ENCODE results near the gene PDLIM5. TPM values are rescaled to one million over a fixed set of nuclear protein-coding genes. Genes with fewer than 3 reads are reported as not detected.
"Not testable (repeated sequence)": the region's sequence is repeated elsewhere in the genome, so short reads cannot be mapped to it uniquely, and the experiment has no call there.

The PDLIM5 gene
- total RNA-seq, 1 donor from 2014 or later: 83.5 TPM

- Mint-ChIP-seq H3K4me1 (ENCODE audit: unreplicated experiment) (peaks cover 20% of the 10 kb centered on the region), H3K4me3 (ENCODE audit: unreplicated experiment) (no peak overlapping the region), H3K27ac (ENCODE audit: unreplicated experiment) (no peak overlapping the region), H3K36me3 (ENCODE audit: low read depth, unreplicated experiment) (no peaks in the 10 kb centered on the region), H3K9me3 (ENCODE audit: unreplicated experiment) (no peaks in the 10 kb centered on the region), H3K27me3 (ENCODE audit: unreplicated experiment) (no peaks in the 10 kb centered on the region)
- DNase-seq (ENCODE audit: low spot score): no peak
- TF ChIP-seq, protein P1, sequence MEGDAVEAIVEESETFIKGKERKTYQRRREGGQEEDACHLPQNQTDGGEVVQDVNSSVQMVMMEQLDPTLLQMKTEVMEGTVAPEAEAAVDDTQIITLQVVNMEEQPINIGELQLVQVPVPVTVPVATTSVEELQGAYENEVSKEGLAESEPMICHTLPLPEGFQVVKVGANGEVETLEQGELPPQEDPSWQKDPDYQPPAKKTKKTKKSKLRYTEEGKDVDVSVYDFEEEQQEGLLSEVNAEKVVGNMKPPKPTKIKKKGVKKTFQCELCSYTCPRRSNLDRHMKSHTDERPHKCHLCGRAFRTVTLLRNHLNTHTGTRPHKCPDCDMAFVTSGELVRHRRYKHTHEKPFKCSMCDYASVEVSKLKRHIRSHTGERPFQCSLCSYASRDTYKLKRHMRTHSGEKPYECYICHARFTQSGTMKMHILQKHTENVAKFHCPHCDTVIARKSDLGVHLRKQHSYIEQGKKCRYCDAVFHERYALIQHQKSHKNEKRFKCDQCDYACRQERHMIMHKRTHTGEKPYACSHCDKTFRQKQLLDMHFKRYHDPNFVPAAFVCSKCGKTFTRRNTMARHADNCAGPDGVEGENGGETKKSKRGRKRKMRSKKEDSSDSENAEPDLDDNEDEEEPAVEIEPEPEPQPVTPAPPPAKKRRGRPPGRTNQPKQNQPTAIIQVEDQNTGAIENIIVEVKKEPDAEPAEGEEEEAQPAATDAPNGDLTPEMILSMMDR (IDR thresholded peaks at IDR 0.05; ENCODE audit: unreplicated experiment): no peak
Measured at GRCh38 chr4:94507281-94507680, 55.5 kb downstream of the PDLIM5 start.

- Mint-ChIP-seq H3K9me3 (ENCODE audit: unreplicated experiment) (no peaks in the 10 kb centered on the region), H3K4me1 (ENCODE audit: unreplicated experiment) (peaks cover 20% of the 10 kb centered on the region), H3K27ac (ENCODE audit: unreplicated experiment) (no peak overlapping the region), H3K27me3 (ENCODE audit: unreplicated experiment) (no peaks in the 10 kb centered on the region), H3K4me3 (ENCODE audit: unreplicated experiment) (no peak overlapping the region), H3K36me3 (ENCODE audit: low read depth, unreplicated experiment) (no peaks in the 10 kb centered on the region)
- no peak for DNase-seq (ENCODE audit: low spot score)
- TF ChIP-seq, protein P1 (IDR thresholded peaks at IDR 0.05; ENCODE audit: unreplicated experiment): no peak
Measured at GRCh38 chr4:94507708-94508107, 56.0 kb downstream of the PDLIM5 start.

- Mint-ChIP-seq H3K27ac (ENCODE audit: unreplicated experiment) (no peak overlapping the region), H3K9me3 (ENCODE audit: unreplicated experiment) (no peaks in the 10 kb centered on the region), H3K27me3 (ENCODE audit: unreplicated experiment) (no peaks in the 10 kb centered on the region), H3K36me3 (ENCODE audit: low read depth, unreplicated experiment) (no peaks in the 10 kb centered on the region), H3K4me1 (ENCODE audit: unreplicated experiment) (peaks cover 20% of the 10 kb centered on the region), H3K4me3 (ENCODE audit: unreplicated experiment) (no peak overlapping the region)
- TF ChIP-seq, protein P1 (IDR thresholded peaks at IDR 0.05; ENCODE audit: unreplicated experiment): no peak
- no peak for DNase-seq (ENCODE audit: low spot score)
Measured at GRCh38 chr4:94508296-94508695, 56.6 kb downstream of the PDLIM5 start.

- H3K27me3 Mint-ChIP-seq (ENCODE audit: unreplicated experiment): no peaks in the 10 kb centered on the region
- H3K27ac Mint-ChIP-seq (ENCODE audit: unreplicated experiment): no peak overlapping the region
- peaks cover 20% of the 10 kb centered on the region for H3K4me1 Mint-ChIP-seq (ENCODE audit: unreplicated experiment)
Measured at GRCh38 chr4:94508806-94509205, 57.1 kb downstream of the PDLIM5 start.

GRCh38 chr4:94511591-94511990, 59.8 kb downstream of the PDLIM5 start:
- H3K4me1 Mint-ChIP-seq (ENCODE audit: unreplicated experiment): peaks cover 20% of the 10 kb centered on the region
- no peaks in the 10 kb centered on the region for H3K9me3 Mint-ChIP-seq (ENCODE audit: unreplicated experiment)
- no peaks in the 10 kb centered on the region for H3K27me3 Mint-ChIP-seq (ENCODE audit: unreplicated experiment)
- no peak overlapping the region for H3K27ac Mint-ChIP-seq (ENCODE audit: unreplicated experiment)
- TF ChIP-seq, protein P1 (IDR thresholded peaks at IDR 0.05; ENCODE audit: unreplicated experiment): no peak
- H3K4me3 Mint-ChIP-seq (ENCODE audit: unreplicated experiment): no peak overlapping the region
- H3K36me3 Mint-ChIP-seq (ENCODE audit: low read depth, unreplicated experiment): no peaks in the 10 kb centered on the region
- DNase-seq (ENCODE audit: low spot score): no peak

More at GRCh38 chr4:94508806-94509205, 57.1 kb downstream of the PDLIM5 start:
- DNase-seq (ENCODE audit: low spot score): no peak
- TF ChIP-seq, protein P1 (IDR thresholded peaks at IDR 0.05; ENCODE audit: unreplicated experiment): no peak
- Mint-ChIP-seq H3K36me3 (ENCODE audit: low read depth, unreplicated experiment) (no peaks in the 10 kb centered on the region), H3K9me3 (ENCODE audit: unreplicated experiment) (no peaks in the 10 kb centered on the region), H3K4me3 (ENCODE audit: unreplicated experiment) (no peak overlapping the region)

DNA sequence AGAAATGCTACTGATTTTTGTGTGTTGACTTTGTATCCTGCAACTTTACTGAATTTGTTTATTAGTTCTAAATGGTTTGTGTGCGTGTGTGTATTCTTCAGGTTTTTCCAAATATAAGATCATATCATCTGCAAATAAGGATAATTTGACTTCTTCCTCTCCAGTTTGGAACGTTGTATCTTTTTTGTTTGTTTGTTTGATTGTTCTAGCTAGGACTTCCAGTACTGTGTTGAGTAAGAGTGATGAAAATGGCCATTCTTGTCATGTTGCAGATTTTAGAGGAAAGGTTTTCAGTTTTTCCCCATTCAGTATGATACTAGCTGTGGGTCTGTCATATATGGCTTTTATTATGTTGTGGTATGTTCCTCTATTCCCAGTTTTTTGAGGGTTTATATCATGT, 61.8 kb downstream of the PDLIM5 start:
- not testable (repeated sequence) for H3K27ac Mint-ChIP-seq (ENCODE audit: unreplicated experiment); H3K27me3 Mint-ChIP-seq (ENCODE audit: unreplicated experiment); H3K9me3 Mint-ChIP-seq (ENCODE audit: unreplicated experiment); DNase-seq (ENCODE audit: low spot score); H3K4me3 Mint-ChIP-seq (ENCODE audit: unreplicated experiment); H3K36me3 Mint-ChIP-seq (ENCODE audit: low read depth, unreplicated experiment)
- H3K4me1 Mint-ChIP-seq (ENCODE audit: unreplicated experiment): peaks cover 13% of the 10 kb centered on the region
